B cell (primary cell): ENCODE results near the gene KMT2A. TPM values are rescaled to one million over a fixed set of nuclear protein-coding genes. Genes with fewer than 3 reads are reported as not detected.

ENCODE experiments used
- ATAC-seq: fragments of 200-7000 bp; cut with Tn5 transposase; one replicate; pipeline ENCODE4 v1.10.0; 2021; ENCODE audit warnings: low read depth, mild to moderate bottlenecking, moderate number of reproducible peaks, moderate library complexity
- CTCF ChIA-PET: fragments of 350-600 bp; sonication (Branson Sonifier 250); formaldehyde crosslinking; loops from one replicate; lab custom pipeline; 2021; ENCODE audit warnings: antibody characterized with exemption, inconsistent platforms; lab: Charles Lee
- POLR2A ChIA-PET: fragments of 350-600 bp; sonication (Branson Sonifier 250); formaldehyde crosslinking; loops from one replicate; lab custom pipeline; 2021; ENCODE audit warnings: antibody characterized with exemption; lab: Charles Lee
- DNase-seq: peaks from one replicate; pipeline ENCODE4 v3.0.0; 2013
- H2AFZ ChIP-seq: 2 replicates; pipeline ENCODE4 v1.6.1; 2012; ENCODE audit warnings: mild to moderate bottlenecking, low read depth, low read length; ENCODE audit not compliant: insufficient read depth, poor library complexity, severe bottlenecking
- H3K27ac ChIP-seq, 2 donors: 1 replicate in 1 of 2; 2 replicates in 1 of 2; pipeline ENCODE4 v1.5.1; 2012 to 2013; ENCODE audit warnings: low read length in 2 of 2, mild to moderate bottlenecking in 2 of 2, moderate library complexity in 1 of 2
- H3K27me3 ChIP-seq, 4 experiments: fragments of 200-600 bp in 1 of 4; sonication (generic) in 1 of 4; replicated peaks in 1 of 4; 1 replicate in 2 of 4; 2 replicates in 2 of 4; pipeline versions ENCODE4 v1.6.1 to v1.7.0; 2013 to 2016; ENCODE audit warnings: low read length in 3 of 4, mild to moderate bottlenecking in 2 of 4, mixed read lengths in 1 of 4, moderate library complexity in 1 of 4; ENCODE audit not compliant: insufficient read depth in 4 of 4, control insufficient read depth in 3 of 4; ENCODE audit errors: control extremely low read depth in 1 of 4
- H3K36me3 ChIP-seq, 2 experiments: replicated peaks in 1 of 2; 1 replicate in 1 of 2; 2 replicates in 1 of 2; pipeline versions ENCODE4 v1.6.1 to v1.7.1; 2013; ENCODE audit warnings: low read length in 1 of 2; ENCODE audit not compliant: insufficient read depth in 2 of 2, control insufficient read depth in 1 of 2; ENCODE audit errors: control extremely low read depth in 1 of 2, extremely low read depth in 1 of 2
- H3K4me1 ChIP-seq, 2 donors: fragments of 200-600 bp in 1 of 2; sonication (generic) in 1 of 2; 1 replicate in 1 of 2; 2 replicates in 1 of 2; pipeline versions ENCODE4 v1.5.1 to v1.6.1; 2013 to 2017; ENCODE audit warnings: low read length in 2 of 2; ENCODE audit not compliant: control insufficient read depth in 2 of 2, insufficient read depth in 2 of 2
- H3K4me2 ChIP-seq: replicated peaks from 2 replicates; pipeline ENCODE3; 2012; ENCODE audit warnings: mild to moderate bottlenecking, low read depth, low read length; ENCODE audit not compliant: poor library complexity, severe bottlenecking
- H3K4me3 ChIP-seq, 5 experiments: fragments of 200-600 bp in 1 of 5; sonication (generic) in 1 of 5; 1 replicate in 3 of 5; 2 replicates in 2 of 5; pipeline versions ENCODE4 v1.5.1 to v1.7.0; 2011 to 2016; ENCODE audit warnings: low read length in 4 of 5, mild to moderate bottlenecking in 4 of 5, low read depth in 2 of 5, control low read depth in 1 of 5, moderate library complexity in 1 of 5; ENCODE audit not compliant: insufficient read depth in 1 of 5; ENCODE audit errors: control extremely low read depth in 1 of 5, extremely low read depth in 1 of 5
- H3K79me2 ChIP-seq: fragments of 200-600 bp; sonication (generic); one replicate; pipeline ENCODE4 v1.6.0; 2016; ENCODE audit warnings: low read length; ENCODE audit not compliant: control insufficient read depth, insufficient read depth
- H3K9ac ChIP-seq: fragments of 200-600 bp; sonication (generic); 2 replicates; pipeline ENCODE4 v1.6.1; 2017; ENCODE audit warnings: mild to moderate bottlenecking, low read length, moderate library complexity
- H3K9me3 ChIP-seq, 3 donors: one replicate each; pipeline versions ENCODE4 v1.6.1 to v1.7.1; 2013; ENCODE audit warnings: low read length in 2 of 3; ENCODE audit not compliant: control insufficient read depth in 2 of 3, insufficient read depth in 1 of 3; ENCODE audit errors: control extremely low read depth in 1 of 3
- H4K20me1 ChIP-seq: 2 replicates; pipeline ENCODE4 v1.6.0; 2012; ENCODE audit warnings: mild to moderate bottlenecking, low read length; ENCODE audit not compliant: insufficient read depth, control insufficient read depth, poor library complexity, severe bottlenecking
- H3K27ac Mint-ChIP-seq: one replicate; pipeline ENCODE4 v1.8.0; 2021; ENCODE audit warnings: mixed read lengths
- H3K27me3 Mint-ChIP-seq: one replicate; pipeline ENCODE4 v1.8.0; 2021; ENCODE audit warnings: mixed read lengths
- H3K4me1 Mint-ChIP-seq: one replicate; pipeline ENCODE4 v1.8.0; 2021; ENCODE audit warnings: mixed read lengths
- H3K4me3 Mint-ChIP-seq: one replicate; pipeline ENCODE4 v1.8.0; 2021; ENCODE audit warnings: mixed read lengths
- H3K9me3 Mint-ChIP-seq: one replicate; pipeline ENCODE4 v1.8.0; 2022; ENCODE audit warnings: mixed read lengths; ENCODE audit not compliant: insufficient read depth
- CTCF ChIP-seq: fragments of 200-600 bp; IDR thresholded peaks from one replicate; pipeline ENCODE4 v1.8.0; 2022; ENCODE audit warnings: antibody characterized with exemption, mild to moderate bottlenecking
- EZH2 ChIP-seq: IDR thresholded peaks from 2 replicates; pipeline ENCODE4 v1.6.1; 2012; ENCODE audit warnings: borderline replicate concordance, low read depth, mild to moderate bottlenecking, moderate library complexity, low read length; ENCODE audit not compliant: insufficient read depth, poor library complexity, severe bottlenecking
- whole genome bisulfite sequencing: methylation state at CpG from one replicate; pipeline ENCODE4 v1.1.5; 2013; ENCODE audit warnings: missing lambda C conversion rate; ENCODE audit not compliant: insufficient coverage; 5-methylcytosine and 5-hydroxymethylcytosine counted together
- intact Hi-C: fragments of 100-400 bp; cut with micrococcal nuclease; formaldehyde crosslinking; loops from one replicate; pipeline ENCODE4 v1.10.0; 2022
- polyA plus RNA-seq: library from polyadenylated mRNA; depleted of rRNA; stranded (reverse); fragments of >200 nt; gene quantifications from 2 replicates; pipeline ENCODE4 v1.2.3, GENCODE V29; 2012
- total RNA-seq, 2 donors: library from RNA; stranded (reverse); fragments of 120-200 nt in 1 of 2; gene quantifications; 1 replicate in 1 of 2; 2 replicates in 1 of 2; pipeline versions ENCODE4 v1.2.3 to v1.2.4, GENCODE V29; 2013 to 2022

Gene KMT2A
- total and polyA plus RNA-seq, 2 donors (not counting 1 experiment from before 2014, with no cell fraction given), result 32.1 to 175 TPM

- Mint-ChIP-seq H3K4me1 (no peaks in the 10 kb centered on the region), H3K4me3 (no peak overlapping the region), H3K27me3 (no peaks in the 10 kb centered on the region), H3K27ac (no peak overlapping the region), H3K9me3 (no peaks in the 10 kb centered on the region)
- H3K79me2 ChIP-seq, result no peaks in the 10 kb centered on the region
- peaks cover 33 to 94% of the 10 kb centered on the region in 2 experiments for H3K36me3 ChIP-seq
- H3K4me1 ChIP-seq, result no peaks in the 10 kb centered on the region
- no peak overlapping the region for H3K4me3 ChIP-seq
- ChIA-PET POLR2A (no interaction called here), CTCF (no interaction called here)
- H2AFZ ChIP-seq, result no peak overlapping the region
- H3K27me3 ChIP-seq, result no peaks in the 10 kb centered on the region
- 100% methylated on average over 3 of the region's 4 CpGs for WGBS
- DNase-seq (no peak), ATAC-seq (no peak)
- no peak overlapping the region for H3K4me2 ChIP-seq
- no peaks in the 10 kb centered on the region for H4K20me1 ChIP-seq
- TF ChIP-seq EZH2 (no peak), CTCF (no peak)
- no peaks in the 10 kb centered on the region for H3K9me3 ChIP-seq
- no peak overlapping the region for H3K9ac ChIP-seq
- intact Hi-C loops, result no loop called here
- H3K27ac ChIP-seq, result no peak overlapping the region
Measured at GRCh38 chr11:118497831-118498230, 61.5 kb downstream of the KMT2A start.

- Histone ChIP-seq H3K27me3 (no peaks in the 10 kb centered on the region), H3K4me1 (no peaks in the 10 kb centered on the region), H4K20me1 (peaks cover 21% of the 10 kb centered on the region), H3K9me3 (no peaks in the 10 kb centered on the region), H3K9ac (no peak overlapping the region), H3K36me3 (peaks cover 44 to 96% of the 10 kb centered on the region in 2 experiments), H3K79me2 (no peaks in the 10 kb centered on the region), H2AFZ (no peak overlapping the region), H3K4me2 (no peak overlapping the region), H3K4me3 (no peak overlapping the region), H3K27ac (no peak overlapping the region)
- 92% methylated on average over 2 of the region's 3 CpGs for WGBS
- Mint-ChIP-seq H3K27me3 (no peaks in the 10 kb centered on the region), H3K4me3 (no peak overlapping the region), H3K9me3 (no peaks in the 10 kb centered on the region), H3K27ac (no peak overlapping the region), H3K4me1 (no peaks in the 10 kb centered on the region)
- DNase-seq (no peak), ATAC-seq (no peak)
- CTCF ChIA-PET, result interaction anchor here (1.9 kb wide), 1 partner anchor 13 kb away, joined by 7 read pairs; no protein-coding TSS in a partner anchor
- TF ChIP-seq EZH2 (no peak), CTCF (no peak)
- intact Hi-C loops, result no loop called here
- POLR2A ChIA-PET, result no interaction called here
Measured at GRCh38 chr11:118503216-118503615, 66.9 kb downstream of the KMT2A start.
